OCI-LY1 (cell line): ENCODE measurements around the gene C1orf216.

ENCODE experiments used
- EZH2 ChIP-seq: fragments of 200-600 bp; sonication (generic), shearing (Covaris generic); IDR thresholded peaks from 2 replicates; pipeline ENCODE4 v1.8.0; 2017; ENCODE audit warnings: borderline replicate concordance, mixed run types, mild to moderate bottlenecking, antibody characterized with exemption, low read length, moderate library complexity, mixed read lengths
- TF ChIP-seq, protein P1 (sequence below): fragments of 200-600 bp; sonication (generic), shearing (Covaris generic); IDR thresholded peaks from 2 replicates; pipeline ENCODE4 v1.5.1; 2017; ENCODE audit warnings: mild to moderate bottlenecking, antibody characterized with exemption, low read length, moderate library complexity, mixed read lengths

DNA sequence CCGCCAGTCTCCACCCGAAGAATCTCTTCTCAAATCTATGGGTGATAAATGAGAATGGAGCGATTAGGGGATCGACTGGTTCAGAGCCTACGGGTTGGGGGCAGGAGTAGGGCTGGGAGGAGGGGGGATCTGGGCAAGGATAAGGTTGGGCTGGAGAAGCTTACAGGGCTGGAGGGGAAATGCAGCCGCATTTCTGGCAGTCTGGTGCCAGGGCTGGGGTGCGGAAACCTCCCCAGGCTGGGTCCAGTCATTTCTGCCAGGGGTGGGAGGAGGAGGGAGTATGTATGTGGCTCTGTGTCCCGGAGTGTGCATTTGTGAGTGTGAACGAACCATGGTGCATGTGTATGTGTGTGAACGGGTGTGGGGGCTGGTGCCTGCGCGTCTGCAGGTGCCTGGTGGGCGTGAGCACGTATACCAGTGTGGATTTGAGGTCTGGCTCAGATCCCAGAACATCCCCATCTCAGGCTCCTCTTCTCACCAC is 10.2 kb downstream of the C1orf216 start:
- TF ChIP-seq, protein P1, sequence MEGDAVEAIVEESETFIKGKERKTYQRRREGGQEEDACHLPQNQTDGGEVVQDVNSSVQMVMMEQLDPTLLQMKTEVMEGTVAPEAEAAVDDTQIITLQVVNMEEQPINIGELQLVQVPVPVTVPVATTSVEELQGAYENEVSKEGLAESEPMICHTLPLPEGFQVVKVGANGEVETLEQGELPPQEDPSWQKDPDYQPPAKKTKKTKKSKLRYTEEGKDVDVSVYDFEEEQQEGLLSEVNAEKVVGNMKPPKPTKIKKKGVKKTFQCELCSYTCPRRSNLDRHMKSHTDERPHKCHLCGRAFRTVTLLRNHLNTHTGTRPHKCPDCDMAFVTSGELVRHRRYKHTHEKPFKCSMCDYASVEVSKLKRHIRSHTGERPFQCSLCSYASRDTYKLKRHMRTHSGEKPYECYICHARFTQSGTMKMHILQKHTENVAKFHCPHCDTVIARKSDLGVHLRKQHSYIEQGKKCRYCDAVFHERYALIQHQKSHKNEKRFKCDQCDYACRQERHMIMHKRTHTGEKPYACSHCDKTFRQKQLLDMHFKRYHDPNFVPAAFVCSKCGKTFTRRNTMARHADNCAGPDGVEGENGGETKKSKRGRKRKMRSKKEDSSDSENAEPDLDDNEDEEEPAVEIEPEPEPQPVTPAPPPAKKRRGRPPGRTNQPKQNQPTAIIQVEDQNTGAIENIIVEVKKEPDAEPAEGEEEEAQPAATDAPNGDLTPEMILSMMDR: no peak
- TF ChIP-seq EZH2: no peak
